SK-N-SH (cell line): Measurements from ENCODE around the gene PLPP2. TPM values are rescaled to one million over a fixed set of nuclear protein-coding genes. Genes with fewer than 3 reads are reported as not detected.
A peak's percentile ranks its signal among the peaks of the same experiment; 100 is the strongest.

Experiments used
- CTCF ChIA-PET: fragments of 300-600, 350-600 bp; formaldehyde crosslinking; extraction: SDS; loops from one replicate; lab custom pipeline; 2021; lab: Yijun Ruan, JAX
- POLR2A ChIA-PET: fragments of 350-600 bp; sonication (Branson Sonifier 250); formaldehyde crosslinking; extraction: SDS; loops from one replicate; lab custom pipeline; 2020; ENCODE audit warnings: antibody characterized with exemption, inconsistent platforms; lab: Yijun Ruan, JAX
- DNase-seq: peaks from one replicate; pipeline ENCODE4 v3.0.0; 2012
- H2AFZ ChIP-seq: fragments of 200-600 bp; sonication (generic); 2 replicates; pipeline ENCODE4 v1.8.1; 2016; ENCODE audit warnings: antibody characterized with exemption, mild to moderate bottlenecking, low read depth
- H3F3A ChIP-seq: fragments of 200-600 bp; sonication (generic); replicated peaks from 2 replicates; pipeline ENCODE3; 2016; ENCODE audit warnings: antibody characterized with exemption, mild to moderate bottlenecking; ENCODE audit not compliant: insufficient read depth
- H3K27ac ChIP-seq, 2 experiments: fragments of 200-500 bp in 1 of 2; fragments of 200-600 bp in 1 of 2; sonication (Bioruptor generic) in 1 of 2; sonication (generic), shearing (Covaris generic) in 1 of 2; 2 replicates each; pipeline versions ENCODE4 v1.5.1 to v1.6.1; 2014 to 2016; ENCODE audit warnings: low read depth in 2 of 2, inconsistent platforms in 1 of 2, low read length in 1 of 2, mild to moderate bottlenecking in 1 of 2, mixed read lengths in 1 of 2
- H3K27me3 ChIP-seq: fragments of 200-600 bp; sonication (generic), shearing (Covaris generic); 2 replicates; pipeline ENCODE4 v1.6.1; 2016; ENCODE audit warnings: mixed run types; ENCODE audit not compliant: insufficient read depth
- H3K36me3 ChIP-seq, 2 experiments: fragments of 200-500 bp in 1 of 2; fragments of 200-600 bp in 1 of 2; sonication (Bioruptor generic) in 1 of 2; sonication (generic) in 1 of 2; replicated peaks in 1 of 2; 2 replicates each; pipeline versions ENCODE3 to v1.5.1; 2014 to 2016; ENCODE audit warnings: low read length in 1 of 2, mild to moderate bottlenecking in 1 of 2; ENCODE audit not compliant: insufficient read depth in 2 of 2, control insufficient read depth in 1 of 2
- H3K4me1 ChIP-seq, 2 experiments: fragments of 200-500 bp in 1 of 2; fragments of 200-600 bp in 1 of 2; sonication (Bioruptor generic) in 1 of 2; sonication (generic), shearing (Covaris generic) in 1 of 2; 2 replicates each; pipeline versions ENCODE4 v1.5.1 to v1.6.1; 2014 to 2016; ENCODE audit warnings: low read depth in 1 of 2, low read length in 1 of 2, mixed run types in 1 of 2; ENCODE audit not compliant: insufficient read depth in 2 of 2, control insufficient read depth in 1 of 2
- H3K4me2 ChIP-seq: fragments of 200-600 bp; sonication (generic), shearing (Covaris generic); 2 replicates; pipeline ENCODE4 v1.6.1; 2017; ENCODE audit warnings: mixed run types
- H3K4me3 ChIP-seq, 2 experiments: fragments of 200-500 bp in 1 of 2; fragments of 200-600 bp in 1 of 2; sonication (Bioruptor generic) in 1 of 2; sonication (generic), shearing (Covaris generic) in 1 of 2; 2 replicates each; pipeline versions ENCODE4 v1.5.1 to v1.8.1; 2014 to 2016; ENCODE audit warnings: low read depth in 2 of 2, inconsistent platforms in 1 of 2, low read length in 1 of 2, mild to moderate bottlenecking in 1 of 2, mixed read lengths in 1 of 2, moderate library complexity in 1 of 2
- H3K79me2 ChIP-seq: fragments of 200-600 bp; sonication (generic); 2 replicates; pipeline ENCODE4 v1.8.1; 2017; ENCODE audit warnings: mild to moderate bottlenecking; ENCODE audit not compliant: insufficient read depth
- H3K9ac ChIP-seq: fragments of 200-600 bp; sonication (generic); 2 replicates; pipeline ENCODE4 v1.6.1; 2017; ENCODE audit warnings: mixed run types
- H3K9me2 ChIP-seq: fragments of 200-600 bp; sonication (generic); 2 replicates; pipeline ENCODE4 v1.6.1; 2017; ENCODE audit warnings: mixed run types
- H3K9me3 ChIP-seq: fragments of 200-600 bp; sonication (generic); 2 replicates; pipeline ENCODE4 v1.6.1; 2017; ENCODE audit warnings: mixed run types, mild to moderate bottlenecking, moderate library complexity
- H4K20me1 ChIP-seq: fragments of 200-600 bp; sonication (generic); 2 replicates; pipeline ENCODE4 v1.6.1; 2017; ENCODE audit warnings: mild to moderate bottlenecking, mixed run types; ENCODE audit not compliant: insufficient read depth
- ELF1 ChIP-seq: IDR thresholded peaks from 2 replicates; pipeline ENCODE4 v1.4.0; 2012
- EZH2phosphoT487 ChIP-seq: fragments of 200-600 bp; sonication (generic); IDR thresholded peaks from 2 replicates; pipeline ENCODE4 v1.6.1; 2017; ENCODE audit warnings: low read depth, mixed run types, mild to moderate bottlenecking, antibody characterized with exemption, moderate library complexity, borderline replicate concordance
- FOXM1 ChIP-seq: IDR thresholded peaks from 2 replicates; pipeline ENCODE4 v1.4.0; 2012; ENCODE audit warnings: low read depth, mild to moderate bottlenecking
- GATA2 ChIP-seq: sonication (generic); formaldehyde crosslinking; IDR thresholded peaks from 2 replicates; pipeline ENCODE4 v1.5.0; 2020; ENCODE audit warnings: mild to moderate bottlenecking, missing genetic modification reagents
- NFIC ChIP-seq: IDR thresholded peaks from 2 replicates; pipeline ENCODE4 v1.4.0; 2012; ENCODE audit warnings: borderline replicate concordance
- NRF1 ChIP-seq: IDR thresholded peaks from 2 replicates; pipeline ENCODE4 v1.6.1; 2012; ENCODE audit warnings: low read depth, mild to moderate bottlenecking, low read length
- RAD21 ChIP-seq: IDR thresholded peaks from 2 replicates; pipeline ENCODE4 v1.6.1; 2012; ENCODE audit warnings: mild to moderate bottlenecking, low read length
- RCOR1 ChIP-seq: fragments of 150-350 bp; IDR thresholded peaks from 2 replicates; pipeline ENCODE4 v1.6.1; 2017; ENCODE audit warnings: antibody characterized with exemption, low read length
- SIN3A ChIP-seq: IDR thresholded peaks from 2 replicates; pipeline ENCODE4 v1.6.1; 2012; ENCODE audit warnings: low read depth, mild to moderate bottlenecking, low read length, moderate library complexity, borderline replicate concordance
- SMC3 ChIP-seq: IDR thresholded peaks from 2 replicates; pipeline ENCODE4 v1.6.1; 2012; ENCODE audit warnings: low read depth, low read length, improper control_type of control experiment
- TAF1 ChIP-seq: IDR thresholded peaks from 2 replicates; pipeline ENCODE4 v1.6.1; 2012; ENCODE audit warnings: low read depth, mild to moderate bottlenecking, low read length, moderate library complexity, borderline replicate concordance
- TEAD4 ChIP-seq: IDR thresholded peaks from 2 replicates; pipeline ENCODE4 v1.4.0; 2012; ENCODE audit warnings: mild to moderate bottlenecking, borderline replicate concordance; ENCODE audit not compliant: insufficient read depth
- ZBTB33 ChIP-seq: IDR thresholded peaks from 2 replicates; pipeline ENCODE4 v1.4.0; 2012; ENCODE audit warnings: low read depth, borderline replicate concordance
- WGBS: methylation state at CpG from one replicate; pipeline ENCODE4 v1.1.6; 2017; ENCODE audit warnings: low lambda C conversion rate; 5-methylcytosine and 5-hydroxymethylcytosine counted together
- polyA plus RNA-seq, 3 experiments: library from polyadenylated mRNA; depleted of rRNA; stranded (reverse); fragments of >200 nt; gene quantifications; 2 replicates each; pipeline ENCODE4 v1.2.3, GENCODE V29; 2012
- TF ChIP-seq, protein P1 (sequence below): IDR thresholded peaks from 2 replicates; pipeline ENCODE4 v1.4.0; 2012; ENCODE audit warnings: low read depth, borderline replicate concordance
- TF ChIP-seq, protein P2 (sequence below): fragments of 150-350 bp; IDR thresholded peaks from 2 replicates; pipeline ENCODE4 v1.6.1; 2016; ENCODE audit warnings: mild to moderate bottlenecking, low read depth, low read length
- TF ChIP-seq, protein P3 (sequence below): IDR thresholded peaks from 2 replicates; pipeline ENCODE4 v1.4.0; 2012; ENCODE audit warnings: low read depth
- TF ChIP-seq, protein P4 (sequence below): fragments of 150-350 bp; IDR thresholded peaks from 2 replicates; pipeline ENCODE4 v1.6.1; 2017; ENCODE audit warnings: antibody characterized with exemption, low read length, low read depth, borderline replicate concordance

Gene PLPP2
- polyA plus RNA-seq, 1 of the 3 experiments (the other 2 are of a cell fraction), result 33.6 TPM

- no peak overlapping the region for H3K9ac ChIP-seq
- peaks cover 84% of the 10 kb centered on the region for H3K79me2 ChIP-seq
- H3K9me3 ChIP-seq, result no peaks in the 10 kb centered on the region
- peaks cover 7 to 9% of the 10 kb centered on the region in 2 experiments for H3K36me3 ChIP-seq
- WGBS, result 87% methylated on average over 10 of the region's 15 CpGs
- H3K27me3 ChIP-seq, result no peaks in the 10 kb centered on the region
- H3K9me2 ChIP-seq, result no peaks in the 10 kb centered on the region
- POLR2A ChIA-PET, result no interaction called here
- peaks cover 20 to 31% of the 10 kb centered on the region in 2 experiments for H3K4me1 ChIP-seq
- H3K4me3 ChIP-seq, result no peak overlapping the region
- TF ChIP-seq TEAD4 (no peak), EZH2phosphoT487 (no peak), NFIC (no peak), SIN3A (no peak), TAF1 (no peak), GATA2 (CRISPR knock-in tag) (no peak), RAD21 (no peak), ELF1 (no peak), RCOR1 (no peak), NRF1 (no peak), SMC3 (no peak), ZBTB33 (no peak), FOXM1 (no peak)
- TF ChIP-seq, protein P1, sequence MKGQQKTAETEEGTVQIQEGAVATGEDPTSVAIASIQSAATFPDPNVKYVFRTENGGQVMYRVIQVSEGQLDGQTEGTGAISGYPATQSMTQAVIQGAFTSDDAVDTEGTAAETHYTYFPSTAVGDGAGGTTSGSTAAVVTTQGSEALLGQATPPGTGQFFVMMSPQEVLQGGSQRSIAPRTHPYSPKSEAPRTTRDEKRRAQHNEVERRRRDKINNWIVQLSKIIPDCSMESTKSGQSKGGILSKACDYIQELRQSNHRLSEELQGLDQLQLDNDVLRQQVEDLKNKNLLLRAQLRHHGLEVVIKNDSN, result no peak
- TF ChIP-seq, protein P2, sequence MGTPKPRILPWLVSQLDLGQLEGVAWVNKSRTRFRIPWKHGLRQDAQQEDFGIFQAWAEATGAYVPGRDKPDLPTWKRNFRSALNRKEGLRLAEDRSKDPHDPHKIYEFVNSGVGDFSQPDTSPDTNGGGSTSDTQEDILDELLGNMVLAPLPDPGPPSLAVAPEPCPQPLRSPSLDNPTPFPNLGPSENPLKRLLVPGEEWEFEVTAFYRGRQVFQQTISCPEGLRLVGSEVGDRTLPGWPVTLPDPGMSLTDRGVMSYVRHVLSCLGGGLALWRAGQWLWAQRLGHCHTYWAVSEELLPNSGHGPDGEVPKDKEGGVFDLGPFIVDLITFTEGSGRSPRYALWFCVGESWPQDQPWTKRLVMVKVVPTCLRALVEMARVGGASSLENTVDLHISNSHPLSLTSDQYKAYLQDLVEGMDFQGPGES, result no peak
- TF ChIP-seq, protein P3, sequence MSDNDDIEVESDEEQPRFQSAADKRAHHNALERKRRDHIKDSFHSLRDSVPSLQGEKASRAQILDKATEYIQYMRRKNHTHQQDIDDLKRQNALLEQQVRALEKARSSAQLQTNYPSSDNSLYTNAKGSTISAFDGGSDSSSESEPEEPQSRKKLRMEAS, result no peak
- TF ChIP-seq, protein P4, sequence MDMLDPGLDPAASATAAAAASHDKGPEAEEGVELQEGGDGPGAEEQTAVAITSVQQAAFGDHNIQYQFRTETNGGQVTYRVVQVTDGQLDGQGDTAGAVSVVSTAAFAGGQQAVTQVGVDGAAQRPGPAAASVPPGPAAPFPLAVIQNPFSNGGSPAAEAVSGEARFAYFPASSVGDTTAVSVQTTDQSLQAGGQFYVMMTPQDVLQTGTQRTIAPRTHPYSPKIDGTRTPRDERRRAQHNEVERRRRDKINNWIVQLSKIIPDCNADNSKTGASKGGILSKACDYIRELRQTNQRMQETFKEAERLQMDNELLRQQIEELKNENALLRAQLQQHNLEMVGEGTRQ, result no peak
- no peak overlapping the region for H3K27ac ChIP-seq
- CTCF ChIA-PET, result no interaction called here
- H3F3A ChIP-seq, result no peaks in the 10 kb centered on the region
- peak overlapping the region; percentile 95 for H3K4me2 ChIP-seq
- peaks cover 67% of the 10 kb centered on the region for H4K20me1 ChIP-seq
- no peak overlapping the region for H2AFZ ChIP-seq
- no peak for DNase-seq
Observed at GRCh38 chr19:340620-341385, 49.6 kb upstream of the PLPP2 start.
